ENCODE results near the gene HS3ST5.

DNA sequence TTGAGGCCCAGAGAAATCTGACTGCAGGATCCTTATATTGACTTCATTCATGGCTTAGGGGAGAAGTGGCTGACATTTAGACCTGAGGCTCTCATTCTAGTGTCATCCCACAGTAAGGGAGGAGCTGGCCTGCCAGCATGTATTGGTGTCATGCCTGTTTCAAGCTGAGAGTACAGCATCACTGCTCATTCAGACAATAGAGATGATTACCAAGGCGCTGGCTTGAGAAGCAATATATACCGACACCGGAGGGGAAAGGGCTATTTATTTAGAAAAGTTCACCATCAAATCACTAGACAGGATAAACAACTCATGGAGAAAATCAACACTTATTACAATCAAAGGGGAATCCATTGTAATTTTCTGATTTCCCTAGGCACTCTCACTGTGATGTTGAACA, 287.5 kb downstream of the HS3ST5 start:
- no peak for TF ChIP-seq POLR2AphosphoS5 (IDR thresholded peaks at IDR 0.05)
- TF ChIP-seq, protein P1, sequence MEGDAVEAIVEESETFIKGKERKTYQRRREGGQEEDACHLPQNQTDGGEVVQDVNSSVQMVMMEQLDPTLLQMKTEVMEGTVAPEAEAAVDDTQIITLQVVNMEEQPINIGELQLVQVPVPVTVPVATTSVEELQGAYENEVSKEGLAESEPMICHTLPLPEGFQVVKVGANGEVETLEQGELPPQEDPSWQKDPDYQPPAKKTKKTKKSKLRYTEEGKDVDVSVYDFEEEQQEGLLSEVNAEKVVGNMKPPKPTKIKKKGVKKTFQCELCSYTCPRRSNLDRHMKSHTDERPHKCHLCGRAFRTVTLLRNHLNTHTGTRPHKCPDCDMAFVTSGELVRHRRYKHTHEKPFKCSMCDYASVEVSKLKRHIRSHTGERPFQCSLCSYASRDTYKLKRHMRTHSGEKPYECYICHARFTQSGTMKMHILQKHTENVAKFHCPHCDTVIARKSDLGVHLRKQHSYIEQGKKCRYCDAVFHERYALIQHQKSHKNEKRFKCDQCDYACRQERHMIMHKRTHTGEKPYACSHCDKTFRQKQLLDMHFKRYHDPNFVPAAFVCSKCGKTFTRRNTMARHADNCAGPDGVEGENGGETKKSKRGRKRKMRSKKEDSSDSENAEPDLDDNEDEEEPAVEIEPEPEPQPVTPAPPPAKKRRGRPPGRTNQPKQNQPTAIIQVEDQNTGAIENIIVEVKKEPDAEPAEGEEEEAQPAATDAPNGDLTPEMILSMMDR (IDR thresholded peaks at IDR 0.05) = no peak
- TF ChIP-seq POLR2A (IDR thresholded peaks at IDR 0.05) = no peak

All from breast epithelium (tissue), 3 donors.